Left ventricle myocardium inferior (tissue), 1 donor: ENCODE results near the gene DCAF11. TPM values are rescaled to one million over a fixed set of nuclear protein-coding genes. Genes with fewer than 3 reads are reported as not detected.

Source experiments
- DNase-seq: peaks from one replicate; pipeline ENCODE4 v3.0.0-alpha.2; 2020
- H3K27ac ChIP-seq: fragments of 200-600 bp; replicated peaks from 2 replicates; pipeline ENCODE4 v1.8.0; 2021
- H3K27me3 ChIP-seq: fragments of 200-600 bp; 2 replicates; pipeline ENCODE4 v1.8.0; 2021; ENCODE audit warnings: low read depth
- H3K36me3 ChIP-seq: fragments of 200-600 bp; 2 replicates; pipeline ENCODE4 v1.8.0; 2021
- H3K4me1 ChIP-seq: fragments of 200-600 bp; 2 replicates; pipeline ENCODE4 v1.8.0; 2021
- H3K4me3 ChIP-seq: fragments of 200-600 bp; 2 replicates; pipeline ENCODE4 v1.8.0; 2021; ENCODE audit warnings: mild to moderate bottlenecking, moderate library complexity
- H3K9me3 ChIP-seq: fragments of 200-600 bp; replicated peaks from 2 replicates; pipeline ENCODE4 v1.8.0; 2021
- intact Hi-C: fragments of 100-400 bp; cut with micrococcal nuclease; formaldehyde crosslinking; loops from one replicate; pipeline ENCODE4 v1.11.0; 2022
- total RNA-seq: library from RNA; stranded (reverse); fragmentation: NEBNext Ultra II Directional; extraction: Animal tissue kit (Norgen Biotek cat#: 25700); gene quantifications from one replicate; pipeline ENCODE4 v1.2.1, GENCODE V29; 2021
- TF ChIP-seq, protein P1 (sequence below): fragments of 200-600 bp; IDR thresholded peaks from 2 replicates; pipeline ENCODE4 v1.8.0; 2021; ENCODE audit warnings: antibody characterized with exemption, mild to moderate bottlenecking, borderline replicate concordance
- donor health status: DM: no; HTN: yes; CAD: no; lungs with severe emphysema.

The DCAF11 gene
- total RNA-seq, 1 donor from 2014 or later, result 74.7 TPM

DNA sequence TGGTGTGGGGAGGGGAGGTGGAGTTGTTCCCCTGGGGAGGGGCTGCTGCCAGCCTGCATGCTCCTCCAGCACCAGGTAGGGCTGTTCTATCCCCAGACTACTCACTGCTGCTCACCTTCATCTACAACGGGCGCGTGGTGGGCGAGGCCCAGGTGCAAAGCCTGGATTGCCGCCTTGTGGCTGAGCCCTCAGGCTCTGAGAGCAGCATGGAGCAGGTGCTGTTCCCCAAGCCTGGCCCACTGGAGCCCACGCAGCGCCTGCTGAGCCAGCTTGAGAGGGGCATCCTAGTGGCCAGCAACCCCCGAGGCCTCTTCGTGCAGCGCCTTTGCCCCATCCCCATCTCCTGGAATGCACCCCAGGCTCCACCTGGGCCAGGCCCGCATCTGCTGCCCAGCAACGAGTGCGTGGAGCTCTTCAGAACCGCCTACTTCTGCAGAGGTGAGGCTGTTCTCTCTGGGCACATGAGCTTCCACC is 50.0 kb downstream of the DCAF11 start:
- no peak overlapping the region for H3K27ac ChIP-seq
- peaks cover 76% of the 10 kb centered on the region for H3K36me3 ChIP-seq
- H3K4me1 ChIP-seq, result peaks cover 45% of the 10 kb centered on the region
- DNase-seq, result no peak
- no peak overlapping the region for H3K4me3 ChIP-seq
- no peaks in the 10 kb centered on the region for H3K27me3 ChIP-seq
- intact Hi-C loops, result no loop called here
- H3K9me3 ChIP-seq, result no peaks in the 10 kb centered on the region
- TF ChIP-seq, protein P1, sequence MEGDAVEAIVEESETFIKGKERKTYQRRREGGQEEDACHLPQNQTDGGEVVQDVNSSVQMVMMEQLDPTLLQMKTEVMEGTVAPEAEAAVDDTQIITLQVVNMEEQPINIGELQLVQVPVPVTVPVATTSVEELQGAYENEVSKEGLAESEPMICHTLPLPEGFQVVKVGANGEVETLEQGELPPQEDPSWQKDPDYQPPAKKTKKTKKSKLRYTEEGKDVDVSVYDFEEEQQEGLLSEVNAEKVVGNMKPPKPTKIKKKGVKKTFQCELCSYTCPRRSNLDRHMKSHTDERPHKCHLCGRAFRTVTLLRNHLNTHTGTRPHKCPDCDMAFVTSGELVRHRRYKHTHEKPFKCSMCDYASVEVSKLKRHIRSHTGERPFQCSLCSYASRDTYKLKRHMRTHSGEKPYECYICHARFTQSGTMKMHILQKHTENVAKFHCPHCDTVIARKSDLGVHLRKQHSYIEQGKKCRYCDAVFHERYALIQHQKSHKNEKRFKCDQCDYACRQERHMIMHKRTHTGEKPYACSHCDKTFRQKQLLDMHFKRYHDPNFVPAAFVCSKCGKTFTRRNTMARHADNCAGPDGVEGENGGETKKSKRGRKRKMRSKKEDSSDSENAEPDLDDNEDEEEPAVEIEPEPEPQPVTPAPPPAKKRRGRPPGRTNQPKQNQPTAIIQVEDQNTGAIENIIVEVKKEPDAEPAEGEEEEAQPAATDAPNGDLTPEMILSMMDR, result no peak

DNA sequence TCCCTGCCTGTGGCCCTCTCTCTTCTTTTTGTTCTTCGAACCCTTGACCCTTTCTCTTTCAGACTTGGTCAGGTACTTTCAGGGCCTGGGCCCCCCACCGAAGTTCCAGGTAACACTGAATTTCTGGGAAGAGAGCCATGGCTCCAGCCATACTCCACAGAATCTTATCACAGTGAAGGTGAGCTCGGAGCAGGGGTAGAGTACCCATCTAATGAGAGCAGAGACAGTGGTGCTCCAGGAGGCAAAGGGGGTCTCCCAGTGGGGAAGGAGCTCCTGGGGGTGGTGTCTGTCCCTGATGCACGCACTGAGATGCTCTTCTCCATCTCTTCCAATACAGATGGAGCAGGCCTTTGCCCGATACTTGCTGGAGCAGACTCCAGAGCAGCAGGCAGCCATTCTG is 51.2 kb downstream of the DCAF11 start:
- intact Hi-C loops, result no loop called here
- H3K27ac ChIP-seq, result no peak overlapping the region
- TF ChIP-seq, protein P1, result no peak
- H3K9me3 ChIP-seq, result no peaks in the 10 kb centered on the region
- peaks cover 39% of the 10 kb centered on the region for H3K4me1 ChIP-seq
- peaks cover 71% of the 10 kb centered on the region for H3K36me3 ChIP-seq
- H3K4me3 ChIP-seq, result no peak overlapping the region
- DNase-seq, result no peak
- no peaks in the 10 kb centered on the region for H3K27me3 ChIP-seq

DNA sequence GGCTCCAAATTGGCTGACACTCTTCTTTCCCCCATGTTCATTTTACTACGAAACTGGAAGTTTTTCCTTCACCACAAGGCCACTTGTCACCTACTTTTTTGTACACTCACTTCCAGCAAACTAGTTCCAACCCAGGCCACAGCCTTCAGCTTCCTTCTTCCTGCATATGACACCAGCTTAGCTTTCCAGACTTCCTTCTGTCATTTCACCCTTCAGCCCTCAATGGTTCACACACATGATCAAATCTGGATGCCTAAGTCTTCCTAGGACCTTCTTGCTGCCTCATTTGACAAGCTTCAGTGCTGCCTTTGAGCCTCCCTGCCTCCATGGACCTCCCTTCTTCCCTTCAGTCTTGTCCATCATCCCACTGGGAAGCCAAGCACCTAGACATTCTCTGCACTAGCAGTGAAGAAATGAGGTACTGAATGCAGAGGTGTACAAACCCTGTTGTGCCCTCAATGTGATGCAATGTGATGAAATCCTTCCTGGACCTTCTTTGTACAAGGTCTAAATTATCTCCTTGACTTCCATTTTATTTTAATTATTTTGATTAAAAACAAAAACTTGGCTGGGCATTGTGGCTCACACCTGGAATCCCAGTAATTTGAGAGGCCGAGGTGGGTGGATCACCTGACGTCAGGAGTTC is 53.0 kb downstream of the DCAF11 start:
- TF ChIP-seq, protein P1, result no peak
- peaks cover 67% of the 10 kb centered on the region for H3K36me3 ChIP-seq
- intact Hi-C loops, result no loop called here
- H3K9me3 ChIP-seq, result no peaks in the 10 kb centered on the region
- no peaks in the 10 kb centered on the region for H3K27me3 ChIP-seq
- no peak overlapping the region for H3K4me3 ChIP-seq
- DNase-seq, result no peak
- H3K4me1 ChIP-seq, result peaks cover 34% of the 10 kb centered on the region
- no peak overlapping the region for H3K27ac ChIP-seq

DNA sequence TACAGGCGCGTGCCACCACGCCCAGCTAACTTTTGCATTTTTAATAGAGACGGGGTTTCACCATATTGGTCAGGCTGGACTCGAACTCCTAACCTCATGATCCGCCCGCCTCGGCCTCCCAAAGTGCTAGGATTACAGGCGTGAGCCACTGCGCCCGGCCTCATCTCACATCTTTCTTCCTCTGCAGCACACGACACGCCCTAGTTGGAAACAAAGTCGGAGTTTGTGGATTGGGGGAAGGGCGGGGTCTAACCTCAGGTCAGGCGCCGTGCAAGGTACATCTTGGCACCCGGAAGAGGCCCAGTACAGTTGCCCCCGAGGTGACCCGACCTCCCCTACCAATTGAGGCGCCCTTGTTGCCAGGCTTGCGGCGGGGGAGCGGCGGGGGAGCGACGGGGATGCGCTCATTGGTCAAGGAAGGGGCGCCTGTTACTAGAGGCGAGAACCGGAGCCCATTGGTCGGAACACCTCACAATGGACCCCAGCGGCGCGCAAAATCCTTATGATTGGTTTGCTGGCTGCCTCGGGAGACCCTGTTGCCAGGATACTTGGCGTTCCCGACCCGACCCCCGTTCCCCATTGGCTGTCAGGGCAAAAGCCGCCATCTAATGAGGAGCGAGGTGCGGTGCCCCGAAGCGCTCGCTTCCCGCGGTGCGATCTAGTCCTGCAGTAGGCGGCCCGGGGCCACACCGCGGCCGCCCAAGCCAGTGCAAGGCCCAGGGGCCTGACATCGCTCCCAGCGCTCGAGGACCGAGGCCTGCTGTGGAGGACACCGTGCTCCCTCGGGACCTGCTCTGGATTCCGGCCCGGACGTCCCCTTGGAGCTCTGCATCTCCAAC is 57.1 kb downstream of the DCAF11 start, which contains the start of gene REC8:
Gene REC8, plus strand, starts transcription at position 659 of the 839 bp plus-strand sequence. CDS start 473 bp downstream, outside the sequence.
- Histone ChIP-seq H3K27ac (no peak within 1 kb of the TSS), H3K4me1 (peaks cover 13% of the 10 kb centered on the region)

DNA sequence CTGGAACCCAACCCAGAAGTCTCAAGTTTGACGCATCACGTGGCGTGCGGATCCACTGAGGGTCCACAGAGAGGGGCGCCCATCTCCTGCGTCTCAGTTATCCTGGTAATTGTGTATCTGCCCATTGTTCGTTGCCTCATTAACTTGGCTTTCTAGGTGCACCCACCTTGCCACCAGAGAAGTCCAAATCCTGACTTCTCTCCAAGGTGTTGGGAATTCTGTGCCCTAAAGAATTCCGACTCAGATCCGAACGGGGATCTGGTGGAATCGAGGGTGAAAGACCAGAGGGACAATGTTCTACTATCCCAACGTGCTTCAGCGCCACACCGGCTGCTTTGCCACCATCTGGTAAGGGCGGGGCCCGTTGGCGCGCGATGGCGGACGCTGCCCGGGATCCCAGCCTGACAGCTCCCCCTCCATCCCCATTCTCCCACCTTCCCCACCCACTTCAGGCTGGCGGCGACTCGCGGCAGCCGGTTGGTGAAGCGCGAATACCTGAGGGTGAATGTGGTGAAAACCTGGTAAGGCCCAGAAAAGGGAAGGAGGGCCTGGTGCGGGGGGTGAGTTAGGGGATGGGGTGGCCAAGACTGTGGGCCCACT is 57.8 kb downstream of the DCAF11 start:
- intact Hi-C loops, result no loop called here
- Histone ChIP-seq H3K36me3 (peaks cover 34% of the 10 kb centered on the region), H3K27me3 (no peaks in the 10 kb centered on the region), H3K9me3 (no peaks in the 10 kb centered on the region), H3K27ac (no peak overlapping the region), H3K4me1 (peaks cover 13% of the 10 kb centered on the region), H3K4me3 (peak overlapping the region; percentile 56)
- TF ChIP-seq, protein P1, result no peak
- no peak for DNase-seq

More for the DNA sequence above, 57.1 kb downstream of the DCAF11 start, which contains the start of gene REC8:
- Histone ChIP-seq H3K27me3 (no peaks in the 10 kb centered on the region), H3K9me3 (no peaks in the 10 kb centered on the region), H3K36me3 (peaks cover 34% of the 10 kb centered on the region), H3K4me3 (peak within 1 kb of the TSS; percentile 56)
- TF ChIP-seq, protein P1, result no peak
- intact Hi-C loops, result no loop called here
- peak; percentile 61 for DNase-seq
